GM12864 (cell line): Measurements from ENCODE around the gene MYL4.
A peak's percentile ranks its signal among the peaks of the same experiment; 100 is the strongest.

Source experiments
- DNase-seq: peaks from one replicate; pipeline ENCODE4 v3.0.0-alpha.2; 2011; ENCODE audit warnings: low read depth
- H3K4me3 ChIP-seq: 2 replicates; pipeline ENCODE4 v1.5.1; 2011; ENCODE audit warnings: mild to moderate bottlenecking, low read depth, low read length, control low read depth
- CTCF ChIP-seq: IDR thresholded peaks from 2 replicates; pipeline ENCODE4 v1.5.1; 2011; ENCODE audit warnings: low read depth, mild to moderate bottlenecking, moderate library complexity, low read length, control low read depth, inconsistent platforms; ENCODE audit errors: missing control alignments

Gene MYL4

GRCh38 chr17:47204722-47205418 lies 4.3 kb upstream of the MYL4 start:
- peak overlapping the region; percentile 11; the same call in 1 of the 2 replicates for H3K4me3 ChIP-seq
- TF ChIP-seq CTCF: no peak
- peak; percentile 47 for DNase-seq

- peak; percentile 68 for DNase-seq
- TF ChIP-seq CTCF: no peak
- H3K4me3 ChIP-seq: peak overlapping the region; percentile 11
These were observed 3.7 kb upstream of the MYL4 start for GRCh38 chr17:47205419-47205963.

GRCh38 chr17:47207143-47208067 lies 1.7 kb upstream of the MYL4 start:
- no peak for DNase-seq
- no peak for TF ChIP-seq CTCF
- H3K4me3 ChIP-seq: no peak overlapping the region

DNA sequence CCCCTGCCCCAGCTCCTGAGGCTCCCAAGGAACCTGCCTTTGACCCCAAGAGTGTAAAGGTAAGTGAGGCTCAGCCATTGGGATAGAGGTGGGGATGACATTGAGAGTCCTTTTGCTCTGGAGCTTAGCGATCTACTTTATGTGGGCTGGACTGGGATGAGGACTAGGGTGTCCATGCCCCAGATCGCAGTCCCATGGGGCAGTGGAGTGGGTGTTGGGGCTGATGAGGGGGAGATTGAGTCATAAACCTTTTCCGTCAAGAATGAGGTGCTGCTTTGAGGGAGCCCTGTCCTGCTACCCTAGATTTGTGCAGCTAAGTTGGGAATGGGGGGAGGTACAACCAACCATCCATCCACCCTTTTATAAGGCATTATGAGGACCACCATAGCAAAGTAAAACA lies 351 bp downstream of the MYL4 start:
- no peak overlapping the region for H3K4me3 ChIP-seq
- DNase-seq: no peak
- no peak for TF ChIP-seq CTCF

- DNase-seq: no peak
- no peak for TF ChIP-seq CTCF
- H3K4me3 ChIP-seq: no peak overlapping the region
These were observed 957 bp downstream of the MYL4 start for GRCh38 chr17:47210105-47210504.

- no peak overlapping the region for H3K4me3 ChIP-seq
- no peak for TF ChIP-seq CTCF
- DNase-seq: no peak
These were observed 1.6 kb downstream of the MYL4 start for GRCh38 chr17:47210779-47211178.
